SHP77 (cell line): ENCODE results near the gene RPP25.
A peak's percentile ranks its signal among the peaks of the same experiment; 100 is the strongest.
"Not testable (repeated sequence)": the region's sequence is repeated elsewhere in the genome, so short reads cannot be mapped to it uniquely, and the experiment has no call there.

Source experiments
- DNase-seq, 2 experiments: peaks; one replicate each; lab custom pipeline; 2025; lab: John Stamatoyannopoulos, UW

The RPP25 gene

DNA sequence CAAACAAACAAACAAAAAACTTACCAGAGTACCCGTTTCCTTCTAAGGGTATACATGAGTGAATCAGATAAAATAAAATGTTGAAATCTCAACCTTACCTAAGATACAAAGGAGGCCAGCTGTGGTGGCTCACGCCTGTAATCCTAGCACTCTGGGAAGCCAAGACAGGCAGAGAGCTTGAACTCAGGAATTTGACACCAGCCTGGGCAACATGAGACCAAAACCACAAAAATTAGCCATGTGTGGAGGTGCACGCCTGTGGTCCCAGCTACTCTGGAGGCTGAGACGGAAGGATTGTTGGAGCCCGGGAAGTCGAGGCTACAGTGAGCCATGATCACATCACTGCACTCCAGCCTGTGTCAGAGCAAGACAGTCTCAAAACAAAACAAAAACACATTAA, 38.9 kb downstream of the RPP25 start:
- no peak for DNase-seq

DNA sequence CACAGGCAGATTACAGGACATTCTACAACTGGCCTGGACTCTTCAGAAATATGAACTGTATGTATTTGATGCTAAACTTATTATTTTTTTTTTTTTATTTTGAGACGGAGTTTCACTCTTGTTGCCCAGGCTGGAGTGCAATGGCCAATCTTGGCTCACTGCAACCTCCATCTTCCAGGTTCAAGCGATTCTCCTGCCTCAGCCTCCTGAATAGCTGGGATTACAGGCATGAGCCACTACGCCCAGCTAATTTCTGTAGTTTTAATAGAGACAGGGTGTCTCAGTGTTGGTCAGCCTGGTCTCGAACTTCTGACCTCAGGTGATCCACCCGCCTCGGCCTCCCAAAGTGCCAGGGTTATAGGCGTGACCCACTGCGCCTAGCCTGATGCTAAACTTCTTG, 42.8 kb downstream of the RPP25 start:
- DNase-seq: not testable (repeated sequence)

DNA sequence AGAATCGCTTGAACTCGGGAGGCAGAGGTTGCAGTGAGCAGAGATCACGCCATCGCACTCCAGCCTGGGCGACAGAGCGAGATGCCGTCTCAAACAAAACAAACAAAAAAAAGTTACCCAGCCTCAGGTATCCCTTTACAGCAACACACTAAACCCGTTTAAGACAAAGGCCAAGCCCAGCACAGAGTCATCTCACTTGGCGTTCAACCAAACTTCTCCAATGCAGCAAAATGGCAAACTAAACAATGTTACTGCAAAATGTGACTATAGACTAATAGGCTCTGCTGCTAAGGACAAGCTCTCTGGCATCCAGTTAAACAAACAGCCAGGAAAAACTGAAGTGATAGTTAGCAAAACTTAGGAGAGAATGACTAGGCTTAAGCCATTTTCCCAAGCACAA, 43.5 kb downstream of the RPP25 start:
- DNase-seq: no peak

DNA sequence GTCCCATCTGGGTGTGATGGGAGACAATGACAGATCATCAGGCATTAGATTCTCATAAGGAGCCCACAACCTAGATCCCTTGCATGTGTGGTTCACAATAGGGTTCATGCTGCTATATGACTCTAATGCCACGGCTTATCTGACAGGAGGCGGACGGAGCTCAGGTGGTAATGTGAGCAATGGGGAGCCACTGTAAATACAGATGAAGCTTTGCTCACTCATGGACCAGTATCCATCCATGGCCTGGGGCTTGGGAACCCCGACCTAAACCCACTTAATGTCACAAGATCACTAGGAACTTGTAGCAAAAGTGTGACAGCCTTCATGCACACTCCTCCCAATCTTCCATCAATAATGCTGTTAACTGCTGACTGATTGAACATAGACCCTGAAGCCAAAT, 47.9 kb downstream of the RPP25 start:
- DNase-seq: no peak

DNA sequence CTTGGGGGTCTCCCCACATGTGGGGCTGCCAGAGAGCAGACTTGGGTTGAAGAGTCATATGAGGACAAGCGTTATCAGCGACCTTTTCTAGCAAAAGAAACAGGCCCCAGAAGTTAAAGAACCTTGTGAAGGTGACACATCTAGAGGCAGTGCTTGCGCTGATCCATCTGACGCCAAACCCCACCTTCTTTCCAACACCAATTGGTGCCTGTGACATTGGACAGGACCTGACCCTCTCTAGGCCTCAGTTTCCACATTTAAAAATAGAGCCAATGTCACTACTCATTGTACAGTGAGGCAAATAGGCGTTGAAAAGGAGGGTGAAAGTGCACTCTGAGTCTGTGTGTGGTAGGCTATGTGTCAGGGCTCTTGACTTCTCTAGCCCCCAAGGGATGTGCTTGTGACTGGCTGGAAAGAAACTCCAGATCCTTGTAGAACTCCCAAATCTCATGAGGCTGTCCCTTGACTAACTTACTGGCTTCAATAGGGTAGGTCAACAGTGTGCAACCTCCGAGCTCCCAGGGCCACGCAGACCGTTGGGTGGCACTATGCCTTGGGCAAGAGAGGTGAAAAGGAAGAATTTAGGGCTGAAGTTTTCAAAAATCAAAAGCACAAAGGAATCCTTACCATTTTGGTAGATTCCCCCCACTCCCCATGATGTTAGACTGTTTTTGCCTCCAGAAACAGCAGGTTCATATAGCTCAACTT, 49.3 kb downstream of the RPP25 start:
- DNase-seq: no peak

DNA sequence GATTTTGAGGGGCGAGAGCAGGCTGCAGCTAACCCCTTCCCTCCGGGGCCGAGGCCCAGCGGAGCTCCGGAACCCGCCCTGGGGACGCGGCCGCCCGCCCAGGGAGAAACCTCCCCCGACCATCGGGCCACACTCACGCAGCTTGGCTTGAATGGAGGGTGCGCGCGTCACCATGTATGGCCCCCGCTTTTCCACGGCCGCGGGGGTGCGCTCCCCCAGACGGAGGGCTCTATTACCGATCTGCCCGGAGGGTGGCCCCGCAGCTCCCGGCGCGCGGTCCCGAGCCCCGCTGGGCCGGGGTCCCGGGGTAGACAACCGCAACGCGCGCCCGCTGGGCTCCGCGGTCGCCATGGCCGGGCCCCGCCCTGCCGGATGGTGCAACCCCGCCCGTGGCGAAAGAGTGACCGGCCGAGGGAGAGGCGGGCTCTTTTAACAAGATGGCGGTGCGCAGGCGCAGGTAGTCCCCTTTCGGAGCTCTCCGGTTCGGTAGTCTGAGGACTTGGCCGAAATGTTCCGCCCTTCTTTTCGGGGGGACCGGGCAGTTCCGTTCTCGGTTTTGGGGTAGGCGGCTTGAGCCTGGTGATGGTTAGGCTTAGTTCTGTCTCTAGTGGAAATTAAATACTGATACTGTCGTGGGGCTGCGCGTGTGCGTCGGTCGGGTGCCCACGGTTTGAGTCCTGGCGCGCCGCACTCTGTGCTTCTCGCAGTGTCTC, 50.0 kb downstream of the RPP25 start, which contains the start of gene FAM219B:
Gene FAM219B, minus strand, starts transcription at position 402 of the 713 bp plus-strand sequence. Its CDS starts 51 bp downstream, at position 351.
- DNase-seq: peak; percentile 54 to 88

DNA sequence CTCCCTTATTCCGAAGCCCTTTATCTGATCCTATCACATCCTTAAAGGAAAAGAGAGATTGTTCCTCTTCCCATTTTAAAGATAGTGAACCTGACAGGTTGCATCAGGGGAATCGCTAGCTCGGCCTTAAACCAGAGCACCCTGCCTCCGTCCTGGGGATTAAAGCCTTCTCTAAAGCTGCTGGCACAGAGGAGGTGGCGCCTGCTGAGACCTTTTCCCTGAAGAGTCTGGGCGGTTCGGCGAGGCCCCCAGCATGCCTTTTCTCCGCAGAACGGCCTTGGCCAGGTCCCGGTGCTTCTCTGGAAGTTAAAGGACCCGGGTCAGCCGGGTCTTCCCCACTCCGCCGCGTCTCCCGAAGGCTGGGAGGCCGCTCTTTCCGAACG, 50.5 kb downstream of the RPP25 start:
- peak in 1 of 2 experiments; percentile 25 for DNase-seq
